Type B pancreatic cell (in vitro differentiated cells): Measurements from ENCODE around the gene A1BG. TPM values are rescaled to one million over a fixed set of nuclear protein-coding genes. Genes with fewer than 3 reads are reported as not detected.

Experiments
- DNase-seq: peaks from one replicate; pipeline ENCODE4 v3.0.0; 2021; ENCODE audit warnings: mixed read lengths; ENCODE audit not compliant: unreplicated experiment; ENCODE audit errors: extremely low spot score
- H3K27ac Mint-ChIP-seq: 2 replicates; pipeline ENCODE4 v1.8.0; 2021; ENCODE audit warnings: mild to moderate bottlenecking, mixed read lengths
- H3K27me3 Mint-ChIP-seq: 2 replicates; pipeline ENCODE4 v1.8.0; 2021; ENCODE audit warnings: mixed read lengths
- H3K36me3 Mint-ChIP-seq: 2 replicates; pipeline ENCODE4 v1.8.0; 2021; ENCODE audit warnings: mixed read lengths
- H3K4me1 Mint-ChIP-seq: one replicate; pipeline ENCODE4 v1.8.0; 2021; ENCODE audit warnings: mixed read lengths; ENCODE audit not compliant: unreplicated experiment
- H3K4me3 Mint-ChIP-seq: 2 replicates; pipeline ENCODE4 v1.8.0; 2021; ENCODE audit warnings: mild to moderate bottlenecking, mixed read lengths
- H3K9me3 Mint-ChIP-seq: 2 replicates; pipeline ENCODE4 v1.8.0; 2021; ENCODE audit warnings: mixed read lengths
- total RNA-seq: library from RNA; stranded (reverse); gene quantifications from 2 replicates; pipeline ENCODE4 v1.2.1, GENCODE V29; 2021; ENCODE audit warnings: low replicate concordance
- TF ChIP-seq, protein P1 (sequence below): fragments of 200-600 bp; sonication (generic); conservative IDR thresholded peaks from 2 replicates; pipeline ENCODE4 v1.5.0; 2021; ENCODE audit warnings: antibody characterized with exemption, mild to moderate bottlenecking

The A1BG gene
- total RNA-seq, 1 donor from 2014 or later = 11.7 TPM

DNA sequence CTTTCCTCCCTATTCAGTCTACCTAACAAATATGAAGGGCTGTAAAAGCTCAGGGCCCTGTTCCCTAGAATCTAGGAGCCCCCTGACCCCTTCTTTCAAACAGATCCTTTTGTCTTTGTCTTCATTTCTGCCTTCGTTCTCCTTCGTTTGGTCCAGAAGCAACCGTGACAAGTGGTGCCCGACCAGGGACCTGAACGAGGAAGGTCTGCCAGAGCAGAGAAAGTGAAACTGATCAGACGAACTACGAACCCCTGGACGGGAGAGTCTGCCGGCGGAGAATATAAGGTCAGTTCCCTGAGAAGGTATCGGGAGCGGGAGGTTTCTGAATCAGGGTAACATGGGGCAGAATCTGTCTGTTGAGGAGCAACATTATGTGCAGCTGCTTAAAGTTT lies 47.4 kb downstream of the A1BG start:
- no peak for DNase-seq
- Mint-ChIP-seq H3K4me3 (peak overlapping the region; percentile 100), H3K36me3 (peaks cover 56% of the 10 kb centered on the region), H3K4me1 (peaks cover 14% of the 10 kb centered on the region), H3K27me3 (no peaks in the 10 kb centered on the region), H3K27ac (peak overlapping the region; percentile 97), H3K9me3 (no peaks in the 10 kb centered on the region)
- TF ChIP-seq, protein P1, sequence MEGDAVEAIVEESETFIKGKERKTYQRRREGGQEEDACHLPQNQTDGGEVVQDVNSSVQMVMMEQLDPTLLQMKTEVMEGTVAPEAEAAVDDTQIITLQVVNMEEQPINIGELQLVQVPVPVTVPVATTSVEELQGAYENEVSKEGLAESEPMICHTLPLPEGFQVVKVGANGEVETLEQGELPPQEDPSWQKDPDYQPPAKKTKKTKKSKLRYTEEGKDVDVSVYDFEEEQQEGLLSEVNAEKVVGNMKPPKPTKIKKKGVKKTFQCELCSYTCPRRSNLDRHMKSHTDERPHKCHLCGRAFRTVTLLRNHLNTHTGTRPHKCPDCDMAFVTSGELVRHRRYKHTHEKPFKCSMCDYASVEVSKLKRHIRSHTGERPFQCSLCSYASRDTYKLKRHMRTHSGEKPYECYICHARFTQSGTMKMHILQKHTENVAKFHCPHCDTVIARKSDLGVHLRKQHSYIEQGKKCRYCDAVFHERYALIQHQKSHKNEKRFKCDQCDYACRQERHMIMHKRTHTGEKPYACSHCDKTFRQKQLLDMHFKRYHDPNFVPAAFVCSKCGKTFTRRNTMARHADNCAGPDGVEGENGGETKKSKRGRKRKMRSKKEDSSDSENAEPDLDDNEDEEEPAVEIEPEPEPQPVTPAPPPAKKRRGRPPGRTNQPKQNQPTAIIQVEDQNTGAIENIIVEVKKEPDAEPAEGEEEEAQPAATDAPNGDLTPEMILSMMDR = no peak

DNA sequence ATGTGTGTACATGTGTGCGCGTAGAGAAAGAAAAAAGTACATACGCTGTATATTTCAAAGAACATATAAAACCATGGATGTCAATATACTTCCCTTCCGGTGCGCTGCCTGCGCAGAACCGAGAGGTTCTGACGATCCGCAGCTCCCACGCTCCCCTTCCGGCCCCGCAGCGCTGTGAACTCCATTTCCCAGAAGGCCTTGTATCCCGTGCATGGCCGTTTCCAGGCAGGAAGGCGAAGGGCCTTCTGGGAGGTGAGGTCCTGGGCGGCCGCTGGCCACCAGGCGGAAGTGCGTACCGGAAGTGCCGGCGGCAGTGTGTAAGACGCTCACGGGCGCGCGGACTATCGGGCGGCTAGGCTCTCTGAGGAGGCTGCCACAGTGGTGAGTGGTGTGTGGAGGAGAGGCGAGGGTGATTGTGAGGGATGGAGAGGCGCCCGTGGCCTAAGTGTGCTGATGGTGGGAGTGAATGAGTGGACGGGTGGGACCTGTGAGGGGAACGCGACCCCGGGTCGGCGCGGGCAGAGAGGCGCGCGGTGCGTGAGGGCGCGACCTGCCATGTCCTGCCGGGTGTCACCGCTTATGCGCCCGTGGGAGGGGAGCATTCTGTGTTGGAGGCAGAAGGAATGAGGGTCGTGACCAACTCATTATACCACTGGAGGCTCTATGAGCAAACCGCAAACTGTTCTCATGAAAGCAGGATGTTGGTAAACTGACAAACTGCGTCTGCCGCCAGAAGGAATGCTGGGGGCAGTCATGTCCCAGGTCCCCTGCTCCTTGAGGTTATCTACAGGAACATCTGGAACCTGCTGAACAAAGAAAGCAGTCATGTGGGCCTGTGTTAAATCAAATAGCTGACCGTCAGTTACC lies 48.0 kb downstream of the A1BG start, which contains the start of gene ERVK3-1:
ERVK3-1 (plus strand) TSS at position 313 of the 867 bp plus-strand sequence. CDS start 6,792 bp downstream, outside the sequence.
- Mint-ChIP-seq H3K27me3 (no peaks in the 10 kb centered on the region), H3K36me3 (peaks cover 59% of the 10 kb centered on the region), H3K4me3 (peak within 1 kb of the TSS; percentile 100), H3K4me1 (peaks cover 14% of the 10 kb centered on the region), H3K27ac (peak within 1 kb of the TSS; percentile 97), H3K9me3 (no peaks in the 10 kb centered on the region)
- TF ChIP-seq, protein P1 = peak; percentile 43
- DNase-seq = peak; percentile 94

DNA sequence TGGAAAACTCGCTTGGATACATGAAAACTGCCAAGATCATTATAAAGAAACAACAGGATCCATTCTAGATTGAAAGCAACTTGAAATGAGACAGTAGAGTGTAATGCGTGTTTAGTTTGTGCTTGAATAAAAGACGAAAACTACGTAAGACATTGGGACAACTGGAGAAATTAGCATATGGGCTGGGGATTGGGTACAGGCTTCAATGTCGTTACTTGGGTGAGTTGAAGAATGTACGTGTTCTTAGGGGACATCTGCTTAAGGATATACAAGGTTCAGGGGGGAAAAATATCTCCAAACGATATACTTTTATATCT lies 48.6 kb downstream of the A1BG start:
- H3K4me1 Mint-ChIP-seq = peaks cover 14% of the 10 kb centered on the region
- peak overlapping the region; percentile 97 for H3K27ac Mint-ChIP-seq
- TF ChIP-seq, protein P1 = no peak
- no peaks in the 10 kb centered on the region for H3K9me3 Mint-ChIP-seq
- H3K4me3 Mint-ChIP-seq = peak overlapping the region; percentile 100
- peaks cover 61% of the 10 kb centered on the region for H3K36me3 Mint-ChIP-seq
- no peaks in the 10 kb centered on the region for H3K27me3 Mint-ChIP-seq
- DNase-seq = no peak

DNA sequence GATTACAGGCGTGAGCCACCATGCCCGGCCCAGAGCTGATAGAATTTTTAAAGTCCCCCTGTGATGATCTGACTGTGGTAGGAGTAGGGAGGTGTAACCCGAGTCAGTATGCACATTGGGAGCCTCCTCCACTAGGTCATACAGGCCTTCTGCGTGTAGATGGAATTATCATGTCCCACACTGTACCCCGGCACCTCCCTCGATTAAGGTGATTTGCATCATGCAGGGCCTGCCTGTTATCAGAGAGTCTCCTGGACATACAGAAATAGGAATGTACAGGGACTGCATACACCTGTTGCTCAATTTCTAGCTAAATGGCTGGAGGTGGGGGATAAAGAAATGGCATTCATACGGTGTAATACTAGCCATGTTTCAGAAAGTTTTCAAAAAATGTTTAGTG lies 49.0 kb downstream of the A1BG start:
- Mint-ChIP-seq H3K27ac (peak overlapping the region; percentile 97), H3K4me3 (peak overlapping the region; percentile 100), H3K9me3 (no peaks in the 10 kb centered on the region), H3K27me3 (no peaks in the 10 kb centered on the region), H3K36me3 (peaks cover 57% of the 10 kb centered on the region), H3K4me1 (peaks cover 14% of the 10 kb centered on the region)
- TF ChIP-seq, protein P1 = no peak
- DNase-seq = no peak

DNA sequence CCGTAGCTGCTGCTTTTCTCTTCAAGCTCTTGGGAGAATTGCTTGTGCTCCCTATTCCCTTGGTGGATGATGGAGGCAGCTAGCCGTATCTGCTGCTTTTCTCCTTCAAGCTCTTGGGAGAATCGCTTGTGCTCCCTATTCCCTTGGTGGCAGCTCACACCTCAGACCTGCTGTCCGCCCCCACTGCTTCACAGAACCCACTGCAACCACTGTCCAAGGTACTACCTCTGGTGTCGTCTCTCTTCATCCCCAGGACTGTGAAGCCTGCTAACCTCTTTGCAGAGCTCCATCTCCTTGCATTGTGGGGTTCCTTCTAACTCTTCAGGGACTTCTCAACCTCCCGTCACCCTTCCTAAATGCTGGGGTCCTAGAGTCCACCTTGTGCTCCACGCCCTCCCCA lies 52.7 kb downstream of the A1BG start:
- Mint-ChIP-seq H3K9me3 (no peaks in the 10 kb centered on the region), H3K4me3 (peak overlapping the region; percentile 40), H3K36me3 (peaks cover 45% of the 10 kb centered on the region), H3K4me1 (peaks cover 14% of the 10 kb centered on the region), H3K27ac (no peak overlapping the region), H3K27me3 (no peaks in the 10 kb centered on the region)
- DNase-seq = no peak
- TF ChIP-seq, protein P1 = no peak
